Measurements from ENCODE around the gene PPP1R36.

PPP1R36 gene

DNA sequence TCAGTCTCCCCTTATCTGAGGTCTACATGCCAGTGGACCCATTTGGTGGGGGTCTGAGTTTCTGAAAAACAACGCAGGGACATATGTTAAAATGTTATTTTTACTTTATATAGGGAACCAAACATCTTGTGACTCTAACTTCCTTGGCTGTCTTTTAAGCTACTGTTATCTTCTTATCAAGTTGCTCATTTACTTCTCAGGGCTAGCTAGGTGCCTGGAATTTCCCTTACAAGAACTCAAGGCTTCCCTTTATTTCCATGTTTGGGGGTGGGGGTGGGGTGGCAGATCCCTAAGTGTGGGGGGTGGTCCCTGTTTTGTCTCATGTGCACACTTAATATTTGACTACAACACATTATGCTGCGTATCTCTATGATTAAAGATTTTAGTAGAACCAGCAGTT lies 31.6 kb downstream of the PPP1R36 start:
- no peak for TF ChIP-seq SUZ12 (IDR thresholded peaks at IDR 0.05)
- TF ChIP-seq ZNF384 (IDR thresholded peaks at IDR 0.05) = no peak
- no peak for TF ChIP-seq HDGF (IDR thresholded peaks at IDR 0.05; ENCODE audit: borderline replicate concordance)
- no peak for TF ChIP-seq CTBP1 (IDR thresholded peaks at IDR 0.05; ENCODE audit: borderline replicate concordance)
- no peak for TF ChIP-seq LEF1 (IDR thresholded peaks at IDR 0.05; ENCODE audit: borderline replicate concordance)
- no peak for TF ChIP-seq FOXK2 (IDR thresholded peaks at IDR 0.05)
- TF ChIP-seq FOXA1 (IDR thresholded peaks at IDR 0.05) = no peak
- TF ChIP-seq ARNT (IDR thresholded peaks at IDR 0.05) = no peak
- TF ChIP-seq BHLHE40 (IDR thresholded peaks at IDR 0.05; ENCODE audit: borderline replicate concordance) = no peak
- TF ChIP-seq FOXM1 (IDR thresholded peaks at IDR 0.05; ENCODE audit: borderline replicate concordance) = no peak
- DNase-seq (ENCODE audit: extremely low spot score) = no peak
- POLR2A ChIA-PET = no interaction called here
- CTCF ChIA-PET = no interaction called here

DNA sequence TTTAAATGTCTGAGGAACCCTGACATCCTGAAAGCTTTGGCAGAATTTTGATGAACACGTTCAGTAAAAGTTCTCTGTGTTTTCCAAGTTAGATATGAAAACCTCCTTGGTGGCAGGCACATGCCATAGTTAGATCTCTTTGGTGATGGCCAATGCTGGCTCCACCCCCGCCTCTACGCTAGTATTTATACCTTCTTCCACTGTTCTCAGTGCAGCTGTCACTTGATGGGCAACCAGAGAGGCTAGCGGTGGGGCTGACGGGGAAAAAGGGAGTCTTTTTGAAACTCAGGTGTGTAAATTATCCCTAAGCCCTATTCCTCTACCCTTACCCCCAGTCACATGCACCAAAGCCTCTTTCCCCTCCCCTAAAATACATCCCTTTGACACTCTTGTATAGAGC lies 32.1 kb downstream of the PPP1R36 start:
- no peak for DNase-seq (ENCODE audit: extremely low spot score)
- ChIA-PET POLR2A (no interaction called here), CTCF (no interaction called here)
- TF ChIP-seq ARNT (IDR thresholded peaks at IDR 0.05) = no peak
- TF ChIP-seq HDGF (IDR thresholded peaks at IDR 0.05; ENCODE audit: borderline replicate concordance) = no peak
- no peak for TF ChIP-seq CTBP1 (IDR thresholded peaks at IDR 0.05; ENCODE audit: borderline replicate concordance)
- no peak for TF ChIP-seq LEF1 (IDR thresholded peaks at IDR 0.05; ENCODE audit: borderline replicate concordance)
- TF ChIP-seq, protein P1, sequence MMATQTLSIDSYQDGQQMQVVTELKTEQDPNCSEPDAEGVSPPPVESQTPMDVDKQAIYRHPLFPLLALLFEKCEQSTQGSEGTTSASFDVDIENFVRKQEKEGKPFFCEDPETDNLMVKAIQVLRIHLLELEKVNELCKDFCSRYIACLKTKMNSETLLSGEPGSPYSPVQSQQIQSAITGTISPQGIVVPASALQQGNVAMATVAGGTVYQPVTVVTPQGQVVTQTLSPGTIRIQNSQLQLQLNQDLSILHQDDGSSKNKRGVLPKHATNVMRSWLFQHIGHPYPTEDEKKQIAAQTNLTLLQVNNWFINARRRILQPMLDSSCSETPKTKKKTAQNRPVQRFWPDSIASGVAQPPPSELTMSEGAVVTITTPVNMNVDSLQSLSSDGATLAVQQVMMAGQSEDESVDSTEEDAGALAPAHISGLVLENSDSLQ (IDR thresholded peaks at IDR 0.05) = no peak
- no peak for TF ChIP-seq FOXA1 (IDR thresholded peaks at IDR 0.05)
- no peak for TF ChIP-seq TARDBP (IDR thresholded peaks at IDR 0.05)
- TF ChIP-seq L3MBTL2 (conservative IDR thresholded peaks at IDR 0.05) = no peak
- no peak for TF ChIP-seq ELF4 (IDR thresholded peaks at IDR 0.05)
- TF ChIP-seq SUZ12 (IDR thresholded peaks at IDR 0.05) = no peak
- TF ChIP-seq FOXM1 (IDR thresholded peaks at IDR 0.05; ENCODE audit: borderline replicate concordance) = no peak
- no peak for TF ChIP-seq NFRKB (IDR thresholded peaks at IDR 0.05)
- no peak for TF ChIP-seq ZNF384 (IDR thresholded peaks at IDR 0.05)
- no peak for TF ChIP-seq FOXK2 (IDR thresholded peaks at IDR 0.05)
- no peak for TF ChIP-seq BHLHE40 (IDR thresholded peaks at IDR 0.05; ENCODE audit: borderline replicate concordance)
- TF ChIP-seq SP1 (IDR thresholded peaks at IDR 0.05) = no peak

DNA sequence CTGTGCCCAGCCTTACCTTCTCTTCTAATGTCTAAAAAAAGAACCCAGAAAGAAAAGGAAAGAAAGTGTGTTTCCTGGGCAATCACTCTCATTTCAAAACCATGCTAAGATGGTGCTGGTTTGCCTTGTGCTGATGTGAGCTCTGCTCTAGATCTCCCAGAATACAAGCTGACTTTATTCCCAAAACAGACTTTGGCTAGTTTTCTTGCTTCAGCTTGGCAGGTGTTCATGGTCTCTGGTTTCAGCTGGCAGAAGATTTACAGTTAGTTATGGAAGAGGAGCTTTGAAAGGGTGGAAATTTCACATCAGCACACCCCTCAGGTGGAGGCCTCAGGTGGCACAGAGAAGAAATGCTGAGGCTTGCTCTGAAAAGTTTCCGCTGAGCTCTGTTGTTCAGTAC lies 34.4 kb downstream of the PPP1R36 start:
- no peak for DNase-seq (ENCODE audit: extremely low spot score)
- ChIA-PET CTCF (no interaction called here), POLR2A (no interaction called here)
- TF ChIP-seq ELF4 (IDR thresholded peaks at IDR 0.05) (no peak), ARNT (IDR thresholded peaks at IDR 0.05) (no peak), BHLHE40 (IDR thresholded peaks at IDR 0.05; ENCODE audit: borderline replicate concordance) (no peak), HDGF (IDR thresholded peaks at IDR 0.05; ENCODE audit: borderline replicate concordance) (no peak), FOXM1 (IDR thresholded peaks at IDR 0.05; ENCODE audit: borderline replicate concordance) (no peak), TARDBP (IDR thresholded peaks at IDR 0.05) (no peak), ZNF384 (IDR thresholded peaks at IDR 0.05) (no peak), NFRKB (IDR thresholded peaks at IDR 0.05) (no peak), LEF1 (IDR thresholded peaks at IDR 0.05; ENCODE audit: borderline replicate concordance) (no peak), CTBP1 (IDR thresholded peaks at IDR 0.05; ENCODE audit: borderline replicate concordance) (no peak), SP1 (IDR thresholded peaks at IDR 0.05) (no peak), L3MBTL2 (conservative IDR thresholded peaks at IDR 0.05) (no peak), FOXK2 (IDR thresholded peaks at IDR 0.05) (no peak), FOXA1 (IDR thresholded peaks at IDR 0.05) (no peak), SUZ12 (IDR thresholded peaks at IDR 0.05) (no peak)
- TF ChIP-seq, protein P1 (IDR thresholded peaks at IDR 0.05) = no peak

GRCh38 chr14:64591809-64592208 lies 42.0 kb downstream of the PPP1R36 start:
- TF ChIP-seq L3MBTL2 (conservative IDR thresholded peaks at IDR 0.05) = no peak
- TF ChIP-seq, protein P1 (IDR thresholded peaks at IDR 0.05) = no peak
- no peak for TF ChIP-seq FOXK2 (IDR thresholded peaks at IDR 0.05)
- TF ChIP-seq SP1 (IDR thresholded peaks at IDR 0.05) = no peak
- TF ChIP-seq NFRKB (IDR thresholded peaks at IDR 0.05) = no peak
- TF ChIP-seq FOXA1 (IDR thresholded peaks at IDR 0.05) = no peak
- no peak for TF ChIP-seq ZNF384 (IDR thresholded peaks at IDR 0.05)
- TF ChIP-seq ARNT (IDR thresholded peaks at IDR 0.05) = no peak
- TF ChIP-seq LEF1 (IDR thresholded peaks at IDR 0.05; ENCODE audit: borderline replicate concordance) = no peak
- TF ChIP-seq BHLHE40 (IDR thresholded peaks at IDR 0.05; ENCODE audit: borderline replicate concordance) = no peak
- no peak for TF ChIP-seq FOXM1 (IDR thresholded peaks at IDR 0.05; ENCODE audit: borderline replicate concordance)
- no peak for TF ChIP-seq HDGF (IDR thresholded peaks at IDR 0.05; ENCODE audit: borderline replicate concordance)
- TF ChIP-seq TARDBP (IDR thresholded peaks at IDR 0.05) = no peak
- ChIA-PET POLR2A (no interaction called here), CTCF (no interaction called here)
- no peak for DNase-seq (ENCODE audit: extremely low spot score)

DNA sequence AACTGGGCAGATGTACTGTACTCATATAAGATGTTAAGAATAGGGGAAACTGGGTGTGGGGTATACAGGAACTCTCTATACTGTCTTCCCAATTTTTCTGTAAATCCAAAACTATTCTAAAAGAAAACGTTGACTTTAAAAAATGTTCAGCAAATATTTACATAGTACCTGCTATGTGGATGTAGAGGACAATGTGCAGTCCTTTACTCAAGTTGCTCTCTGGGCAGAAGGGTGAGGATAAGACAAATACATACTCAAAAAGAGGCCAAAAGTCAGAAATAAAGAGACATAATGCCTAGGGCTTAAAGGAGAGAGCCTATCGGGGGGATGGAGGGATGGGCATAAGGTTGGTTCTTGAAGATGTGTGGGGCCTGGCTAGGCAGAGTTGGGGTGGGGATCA lies 44.7 kb downstream of the PPP1R36 start:
- TF ChIP-seq NFRKB (IDR thresholded peaks at IDR 0.05) = no peak
- no peak for TF ChIP-seq CTBP1 (IDR thresholded peaks at IDR 0.05; ENCODE audit: borderline replicate concordance)
- no peak for TF ChIP-seq SUZ12 (IDR thresholded peaks at IDR 0.05)
- no peak for TF ChIP-seq LEF1 (IDR thresholded peaks at IDR 0.05; ENCODE audit: borderline replicate concordance)
- TF ChIP-seq, protein P1 (IDR thresholded peaks at IDR 0.05) = no peak
- no peak for TF ChIP-seq SP1 (IDR thresholded peaks at IDR 0.05)
- no peak for TF ChIP-seq FOXM1 (IDR thresholded peaks at IDR 0.05; ENCODE audit: borderline replicate concordance)
- TF ChIP-seq L3MBTL2 (conservative IDR thresholded peaks at IDR 0.05) = no peak
- TF ChIP-seq ELF4 (IDR thresholded peaks at IDR 0.05) = no peak
- TF ChIP-seq BHLHE40 (IDR thresholded peaks at IDR 0.05; ENCODE audit: borderline replicate concordance) = no peak
- TF ChIP-seq ARNT (IDR thresholded peaks at IDR 0.05) = no peak
- ChIA-PET POLR2A (no interaction called here), CTCF (no interaction called here)
- no peak for DNase-seq (ENCODE audit: extremely low spot score)

All from HEK293T (cell line).